DND-41 (cell line): ENCODE results near the gene VAV2.

Source experiments
- CTCF ChIP-seq: IDR thresholded peaks from 2 replicates; pipeline ENCODE4 v1.5.1; 2012; ENCODE audit warnings: borderline replicate concordance, low read length, moderate library complexity, mild to moderate bottlenecking; ENCODE audit not compliant: poor library complexity, severe bottlenecking; ENCODE audit errors: extremely low read depth
- EZH2 ChIP-seq: IDR thresholded peaks from 3 replicates; pipeline ENCODE4 v1.6.1; 2012; ENCODE audit warnings: borderline replicate concordance, low read depth, mild to moderate bottlenecking, moderate library complexity, low read length, inconsistent platforms; ENCODE audit not compliant: severe bottlenecking

- TF ChIP-seq CTCF, result no peak
- no peak for TF ChIP-seq EZH2
Measured at GRCh38 chr9:134024828-134025605, 32.9 kb upstream of the VAV2 start, which contains the start of gene BRD3OS.
